ENCODE measurements around the gene HHLA2. TPM values are rescaled to one million over a fixed set of nuclear protein-coding genes. Genes with fewer than 3 reads are reported as not detected.
"Not testable (repeated sequence)": the region's sequence is repeated elsewhere in the genome, so short reads cannot be mapped to it uniquely, and the experiment has no call there.

HHLA2 gene, protein sequence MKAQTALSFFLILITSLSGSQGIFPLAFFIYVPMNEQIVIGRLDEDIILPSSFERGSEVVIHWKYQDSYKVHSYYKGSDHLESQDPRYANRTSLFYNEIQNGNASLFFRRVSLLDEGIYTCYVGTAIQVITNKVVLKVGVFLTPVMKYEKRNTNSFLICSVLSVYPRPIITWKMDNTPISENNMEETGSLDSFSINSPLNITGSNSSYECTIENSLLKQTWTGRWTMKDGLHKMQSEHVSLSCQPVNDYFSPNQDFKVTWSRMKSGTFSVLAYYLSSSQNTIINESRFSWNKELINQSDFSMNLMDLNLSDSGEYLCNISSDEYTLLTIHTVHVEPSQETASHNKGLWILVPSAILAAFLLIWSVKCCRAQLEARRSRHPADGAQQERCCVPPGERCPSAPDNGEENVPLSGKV
- total RNA-seq: 1 to 10 TPM in 1 of 2 donors, under 1 TPM in 1; 0.43 to 1.8 TPM

GRCh38 chr3:108296239-108296638 is at the start of gene HHLA2:
Gene HHLA2 (plus strand): TSS chr3:108296548. CDS start chr3:108351814, 55,266 bp downstream.
- peak; percentile 65 to 84 for ATAC-seq
- DNase-seq (ENCODE audit: low spot score in 2 of 2): peak in 1 of 2 donors; percentile 49
- Mint-ChIP-seq H3K27ac (peak within 1 kb of the TSS in 1 of 2 donors; percentile 89), H3K36me3 (peaks cover 0 to 11% of the 10 kb centered on the region in 2 donors), H3K9me3 (peaks cover 0 to 14% of the 10 kb centered on the region in 2 donors)

- H3K27ac Mint-ChIP-seq: no peak overlapping the region
- ATAC-seq: no peak
- H3K36me3 Mint-ChIP-seq: peaks cover 0 to 2% of the 10 kb centered on the region in 2 donors
Measured at GRCh38 chr3:108250626-108251025, 45.7 kb upstream of the HHLA2 start.

GRCh38 chr3:108251265-108251664 is 45.1 kb upstream of the HHLA2 start:
- DNase-seq (ENCODE audit: low spot score in 2 of 2) (no peak), ATAC-seq (no peak)
- no peak overlapping the region for H3K27ac Mint-ChIP-seq
- H3K9me3 Mint-ChIP-seq: peaks cover 0 to 4% of the 10 kb centered on the region in 2 donors
- H3K36me3 Mint-ChIP-seq: no peaks in the 10 kb centered on the region

More at GRCh38 chr3:108250626-108251025, 45.7 kb upstream of the HHLA2 start:
- DNase-seq (ENCODE audit: low spot score in 2 of 2): no peak
- peaks cover 0 to 6% of the 10 kb centered on the region in 2 donors for H3K9me3 Mint-ChIP-seq

DNA sequence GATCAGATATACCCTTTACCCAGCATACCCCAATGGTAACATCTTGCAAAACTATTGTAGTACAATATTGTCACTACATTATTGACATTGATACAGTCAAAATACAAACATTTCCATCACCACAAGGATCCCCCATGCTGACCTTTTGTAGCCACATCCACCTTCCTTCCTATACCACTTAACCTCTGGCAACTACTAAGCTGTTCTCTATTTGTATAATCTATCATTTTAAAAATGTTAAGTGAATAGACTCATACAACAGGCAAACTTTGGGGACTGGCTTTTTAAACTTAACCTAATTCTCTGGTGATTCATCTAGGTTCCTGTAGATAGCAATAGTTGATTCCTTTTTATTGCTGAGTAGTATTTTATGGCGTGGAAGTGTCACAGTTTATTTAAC is 44.5 kb upstream of the HHLA2 start:
- Mint-ChIP-seq H3K36me3 (no peaks in the 10 kb centered on the region), H3K27ac (no peak overlapping the region), H3K9me3 (peaks cover 0 to 4% of the 10 kb centered on the region in 2 donors)
- ATAC-seq (no peak), DNase-seq (ENCODE audit: low spot score in 2 of 2) (no peak)

DNA sequence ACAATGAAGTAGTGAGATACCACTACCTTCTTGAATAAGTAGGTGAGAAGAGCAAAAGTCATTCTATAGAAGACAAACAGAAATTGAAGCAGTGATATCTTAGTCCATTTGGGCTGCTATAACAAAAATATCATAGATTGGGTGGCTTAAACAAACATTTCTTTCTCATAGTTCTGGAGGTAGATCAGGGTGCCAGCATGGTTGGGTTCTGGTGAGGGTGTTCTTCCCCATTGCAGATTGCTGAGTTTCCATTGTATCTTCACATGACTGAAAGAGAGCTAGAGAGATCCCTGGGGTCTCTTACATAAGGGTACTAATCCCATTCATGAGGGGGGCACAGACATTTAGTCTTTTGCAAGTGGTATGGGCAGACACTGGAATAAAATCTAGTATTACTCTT is 41.2 kb upstream of the HHLA2 start:
- DNase-seq (ENCODE audit: low spot score in 2 of 2): no peak

GRCh38 chr3:108264534-108265298 is 31.6 kb upstream of the HHLA2 start:
- ATAC-seq: peak in 1 of 2 donors; percentile 61
- H3K27ac Mint-ChIP-seq: peak overlapping the region in 1 of 2 donors; percentile 55
- DNase-seq (ENCODE audit: low spot score in 2 of 2): not testable (repeated sequence)
- peaks cover 5 to 16% of the 10 kb centered on the region in 2 donors for H3K9me3 Mint-ChIP-seq
- peaks cover 14 to 16% of the 10 kb centered on the region in 2 donors for H3K36me3 Mint-ChIP-seq

More for the DNA sequence above, 41.2 kb upstream of the HHLA2 start:
- H3K36me3 Mint-ChIP-seq: peaks cover 0 to 5% of the 10 kb centered on the region in 2 donors
- H3K27ac Mint-ChIP-seq: no peak overlapping the region
- H3K9me3 Mint-ChIP-seq: peaks cover 0 to 4% of the 10 kb centered on the region in 2 donors
- no peak for ATAC-seq

GRCh38 chr3:108268235-108268634 is 28.1 kb upstream of the HHLA2 start:
- not testable (repeated sequence) for H3K27ac Mint-ChIP-seq, ATAC-seq

GRCh38 chr3:108271626-108272025 is 24.7 kb upstream of the HHLA2 start:
- Mint-ChIP-seq H3K27ac (no peak overlapping the region), H3K9me3 (peaks cover 5 to 19% of the 10 kb centered on the region in 2 donors)
- no peak for ATAC-seq

More at GRCh38 chr3:108268235-108268634, 28.1 kb upstream of the HHLA2 start:
- Mint-ChIP-seq H3K36me3 (peaks cover 11 to 14% of the 10 kb centered on the region in 2 donors), H3K9me3 (peaks cover 5 to 16% of the 10 kb centered on the region in 2 donors)
- not testable (repeated sequence) for DNase-seq (ENCODE audit: low spot score in 2 of 2)

GRCh38 chr3:108279066-108279465 is 17.3 kb upstream of the HHLA2 start:
- Mint-ChIP-seq H3K36me3 (peaks cover 29 to 33% of the 10 kb centered on the region in 2 donors), H3K9me3 (peaks cover 21 to 27% of the 10 kb centered on the region in 2 donors)
- H3K27ac Mint-ChIP-seq; DNase-seq (ENCODE audit: low spot score in 2 of 2); ATAC-seq: not testable (repeated sequence)

More at GRCh38 chr3:108271626-108272025, 24.7 kb upstream of the HHLA2 start:
- no peak for DNase-seq (ENCODE audit: low spot score in 2 of 2)
- H3K36me3 Mint-ChIP-seq: peaks cover 15 to 17% of the 10 kb centered on the region in 2 donors

GRCh38 chr3:108280476-108280875 is 15.9 kb upstream of the HHLA2 start:
- no peak for ATAC-seq
- Mint-ChIP-seq H3K36me3 (peaks cover 27 to 29% of the 10 kb centered on the region in 2 donors), H3K27ac (no peak overlapping the region), H3K9me3 (peaks cover 21 to 24% of the 10 kb centered on the region in 2 donors)
- no peak for DNase-seq (ENCODE audit: low spot score in 2 of 2)

- Mint-ChIP-seq H3K36me3 (peaks cover 26 to 27% of the 10 kb centered on the region in 2 donors), H3K27ac (no peak overlapping the region), H3K9me3 (peaks cover 21 to 24% of the 10 kb centered on the region in 2 donors)
- no peak for DNase-seq (ENCODE audit: low spot score in 2 of 2)
- ATAC-seq: no peak
Measured at GRCh38 chr3:108281670-108282069, 14.7 kb upstream of the HHLA2 start.

GRCh38 chr3:108283006-108283405 is 13.3 kb upstream of the HHLA2 start:
- DNase-seq (ENCODE audit: low spot score in 2 of 2): no peak
- H3K9me3 Mint-ChIP-seq: peaks cover 16% of the 10 kb centered on the region in 2 donors

GRCh38 chr3:108283989-108284388 is 12.4 kb upstream of the HHLA2 start:
- Mint-ChIP-seq H3K27ac (no peak overlapping the region), H3K9me3 (peaks cover 10 to 11% of the 10 kb centered on the region in 2 donors), H3K36me3 (peaks cover 6 to 11% of the 10 kb centered on the region in 2 donors)
- DNase-seq (ENCODE audit: low spot score in 2 of 2) (no peak), ATAC-seq (no peak)

More at GRCh38 chr3:108283006-108283405, 13.3 kb upstream of the HHLA2 start:
- Mint-ChIP-seq H3K27ac (no peak overlapping the region), H3K36me3 (peaks cover 14 to 20% of the 10 kb centered on the region in 2 donors)
- ATAC-seq: no peak

- DNase-seq (ENCODE audit: low spot score in 2 of 2): no peak
- Mint-ChIP-seq H3K9me3 (peaks cover 4% of the 10 kb centered on the region in 2 donors), H3K36me3 (peaks cover 0 to 3% of the 10 kb centered on the region in 2 donors), H3K27ac (no peak overlapping the region)
- ATAC-seq: no peak
Measured at GRCh38 chr3:108285176-108285575, 11.2 kb upstream of the HHLA2 start.

DNA sequence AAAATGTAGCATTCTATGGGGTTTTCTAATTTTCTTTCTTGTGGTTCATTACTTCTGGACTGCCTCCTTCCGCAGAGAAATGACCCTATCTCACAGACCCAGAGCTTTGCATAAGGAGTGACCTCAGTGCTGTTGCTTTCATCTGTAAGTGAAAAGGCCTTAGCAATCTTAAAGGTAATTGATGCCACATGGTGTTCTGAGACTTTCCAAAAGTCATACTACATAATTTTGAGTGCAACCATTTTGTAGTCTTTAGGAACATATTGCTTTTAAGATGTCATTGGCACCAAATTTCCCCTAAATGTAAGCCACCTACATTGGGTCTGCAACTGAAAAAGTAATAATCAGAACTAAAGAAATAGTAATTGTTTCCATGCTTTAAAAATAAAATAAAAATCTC is 9.2 kb upstream of the HHLA2 start:
- H3K27ac Mint-ChIP-seq: no peak overlapping the region
- peaks cover 0 to 16% of the 10 kb centered on the region in 2 donors for H3K9me3 Mint-ChIP-seq
- ATAC-seq (peak in 1 of 2 donors; percentile 40), DNase-seq (ENCODE audit: low spot score in 2 of 2) (no peak)
- H3K36me3 Mint-ChIP-seq: peaks cover 0 to 18% of the 10 kb centered on the region in 2 donors

DNA sequence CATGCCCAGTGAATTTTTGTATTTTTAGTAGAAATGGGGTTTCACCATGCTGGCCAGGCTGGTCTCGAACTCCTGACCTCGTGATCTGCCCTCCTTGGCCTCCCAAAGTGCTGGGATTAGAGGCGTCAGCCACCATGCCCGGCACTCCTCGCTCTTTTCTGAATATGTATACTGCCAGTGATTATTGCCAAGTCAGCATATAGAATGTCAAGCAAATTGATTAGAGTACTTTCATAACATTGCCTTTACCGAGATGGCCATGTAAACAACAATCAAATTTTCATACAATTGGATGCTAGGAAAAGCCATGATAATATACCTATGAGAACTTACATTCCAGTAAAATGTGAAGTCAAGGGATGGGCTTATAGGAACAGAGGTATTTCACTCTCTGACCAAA is 8.2 kb upstream of the HHLA2 start:
- peak overlapping the region in 1 of 2 donors; percentile 19 for H3K27ac Mint-ChIP-seq
- H3K36me3 Mint-ChIP-seq: peaks cover 0 to 20% of the 10 kb centered on the region in 2 donors
- H3K9me3 Mint-ChIP-seq: peaks cover 0 to 21% of the 10 kb centered on the region in 2 donors
- ATAC-seq; DNase-seq (ENCODE audit: low spot score in 2 of 2): not testable (repeated sequence)

Data from activated naive CD4-positive, alpha-beta T cell treated with anti-CD3 and anti-CD28 coated beads, Interleukin-2, amount 50 U/mL, for 72 hours (primary cell).